Measurements from ENCODE around the gene PTPRJ. TPM values are rescaled to one million over a fixed set of nuclear protein-coding genes. Genes with fewer than 3 reads are reported as not detected.
A peak's percentile ranks its signal among the peaks of the same experiment; 100 is the strongest.

The PTPRJ gene
- total RNA-seq, 1 donor from 2014 or later, result 34.9 TPM

- no peak overlapping the region for H3K27ac ChIP-seq
- no peaks in the 10 kb centered on the region for H3K27me3 ChIP-seq
- H3K36me3 ChIP-seq, result no peaks in the 10 kb centered on the region
- intact Hi-C loops (cut with DNase I), result no loop called here
- no peak for TF ChIP-seq CTCF (IDR thresholded peaks at IDR 0.05)
- no peak for ATAC-seq
- DNase-seq, result no peak
- no peaks in the 10 kb centered on the region for H3K9me3 ChIP-seq
- peaks cover 9% of the 10 kb centered on the region for H3K4me1 ChIP-seq
- no peak overlapping the region for H3K4me3 ChIP-seq
Observed at GRCh38 chr11:48082771-48083170, 102.4 kb downstream of the PTPRJ start.

GRCh38 chr11:48083421-48083820 is 103.1 kb downstream of the PTPRJ start:
- Histone ChIP-seq H3K9me3 (no peaks in the 10 kb centered on the region), H3K4me1 (peaks cover 9% of the 10 kb centered on the region), H3K27ac (no peak overlapping the region), H3K4me3 (no peak overlapping the region), H3K36me3 (no peaks in the 10 kb centered on the region), H3K27me3 (no peaks in the 10 kb centered on the region)
- ATAC-seq (no peak), DNase-seq (no peak)
- intact Hi-C loops (cut with DNase I), result no loop called here
- no peak for TF ChIP-seq CTCF (IDR thresholded peaks at IDR 0.05)

- TF ChIP-seq CTCF (IDR thresholded peaks at IDR 0.05), result no peak
- DNase-seq, result no peak
- no peaks in the 10 kb centered on the region for H3K36me3 ChIP-seq
- H3K27me3 ChIP-seq, result no peaks in the 10 kb centered on the region
- intact Hi-C loops (cut with DNase I), result no loop called here
- peaks cover 8% of the 10 kb centered on the region for H3K4me1 ChIP-seq
- ATAC-seq, result no peak
- no peaks in the 10 kb centered on the region for H3K9me3 ChIP-seq
- no peak overlapping the region for H3K4me3 ChIP-seq
- no peak overlapping the region for H3K27ac ChIP-seq
Observed at GRCh38 chr11:48085688-48086087, 105.3 kb downstream of the PTPRJ start.

GRCh38 chr11:48087422-48087821 is 107.1 kb downstream of the PTPRJ start:
- no peak for TF ChIP-seq CTCF (IDR thresholded peaks at IDR 0.05)
- intact Hi-C loops (cut with DNase I), result no loop called here
- no peak overlapping the region for H3K4me3 ChIP-seq
- ATAC-seq (no peak), DNase-seq (no peak)
- H3K4me1 ChIP-seq, result no peaks in the 10 kb centered on the region
- no peaks in the 10 kb centered on the region for H3K9me3 ChIP-seq
- no peak overlapping the region for H3K27ac ChIP-seq
- H3K36me3 ChIP-seq, result no peaks in the 10 kb centered on the region
- no peaks in the 10 kb centered on the region for H3K27me3 ChIP-seq

GRCh38 chr11:48087974-48088681 is 107.8 kb downstream of the PTPRJ start:
- no peak overlapping the region for H3K4me3 ChIP-seq
- ATAC-seq (peak; percentile 51), DNase-seq (no peak)
- TF ChIP-seq CTCF (IDR thresholded peaks at IDR 0.05), result no peak
- H3K36me3 ChIP-seq, result no peaks in the 10 kb centered on the region
- H3K27ac ChIP-seq, result no peak overlapping the region
- no peaks in the 10 kb centered on the region for H3K9me3 ChIP-seq
- peaks cover 5% of the 10 kb centered on the region for H3K4me1 ChIP-seq
- intact Hi-C loops (cut with DNase I), result no loop called here
- H3K27me3 ChIP-seq, result no peaks in the 10 kb centered on the region

- Histone ChIP-seq H3K9me3 (no peaks in the 10 kb centered on the region), H3K4me1 (peaks cover 8% of the 10 kb centered on the region), H3K27me3 (no peaks in the 10 kb centered on the region), H3K4me3 (no peak overlapping the region), H3K27ac (no peak overlapping the region), H3K36me3 (no peaks in the 10 kb centered on the region)
- ATAC-seq, result peak; percentile 20
- no peak for TF ChIP-seq CTCF (IDR thresholded peaks at IDR 0.05)
- intact Hi-C loops (cut with DNase I), result no loop called here
- no peak for DNase-seq
Observed at GRCh38 chr11:48088682-48089050, 108.3 kb downstream of the PTPRJ start.
